IMR-90 (cell line): Measurements from ENCODE around the gene RPS6KA2. TPM values are rescaled to one million over a fixed set of nuclear protein-coding genes. Genes with fewer than 3 reads are reported as not detected.

Source experiments
- ATAC-seq: fragments of 200-7000 bp; cut with Tn5 transposase; 2 replicates; pipeline ENCODE4 v1.9.1; 2020; ENCODE audit warnings: low read depth, mild to moderate bottlenecking, moderate library complexity
- BruUV-seq: library from RNA; stranded (reverse); fragments of 400-500 nt; replicated peaks from 2 replicates; lab custom pipeline; 2021; lab: Mats Ljungman, UMichigan
- CTCF ChIA-PET: fragments of 300-600 bp; formaldehyde crosslinking; extraction: SDS; loops from one replicate; lab custom pipeline; 2021; ENCODE audit warnings: antibody characterized with exemption; lab: Yijun Ruan, JAX
- POLR2A ChIA-PET: fragments of 300-600 bp; sonication (Branson Sonifier 250); formaldehyde crosslinking; loops from one replicate; lab custom pipeline; 2022; ENCODE audit warnings: antibody characterized with exemption; ENCODE audit not compliant: unreplicated experiment; lab: Charles Lee
- DNase-seq: peaks from one replicate; pipeline ENCODE4 v3.0.0; 2013
- H2AFZ ChIP-seq: replicated peaks from 2 replicates; pipeline ENCODE3; 2013; ENCODE audit warnings: low read length, mild to moderate bottlenecking; ENCODE audit not compliant: poor library complexity
- H2AK5ac ChIP-seq: 2 replicates; pipeline ENCODE4 v1.6.1; 2013; ENCODE audit warnings: low read depth, low read length, inconsistent platforms
- H2AK9ac ChIP-seq: replicated peaks from 2 replicates; pipeline ENCODE3; 2013; ENCODE audit warnings: mild to moderate bottlenecking, low read depth, low read length, moderate library complexity; ENCODE audit not compliant: poor library complexity
- H2BK120ac ChIP-seq: 2 replicates; pipeline ENCODE4 v1.6.1; 2013; ENCODE audit warnings: low read depth, low read length, inconsistent platforms
- H2BK15ac ChIP-seq: 3 replicates; pipeline ENCODE4 v1.6.1; 2013; ENCODE audit warnings: low read depth, low read length, inconsistent platforms
- H2BK20ac ChIP-seq: 2 replicates; pipeline ENCODE4 v1.6.1; 2013; ENCODE audit warnings: low read depth, mild to moderate bottlenecking, inconsistent platforms, low read length, moderate library complexity
- H2BK5ac ChIP-seq: 2 replicates; pipeline ENCODE4 v1.6.1; 2013; ENCODE audit warnings: mild to moderate bottlenecking, low read depth, low read length, inconsistent platforms; ENCODE audit not compliant: poor library complexity, severe bottlenecking
- H3K14ac ChIP-seq: replicated peaks from 2 replicates; pipeline ENCODE4 v1.6.1; 2013; ENCODE audit warnings: low read depth, low read length, inconsistent platforms
- H3K18ac ChIP-seq: 2 replicates; pipeline ENCODE4 v1.6.1; 2013; ENCODE audit warnings: low read depth, low read length, control low read depth
- H3K23ac ChIP-seq: 2 replicates; pipeline ENCODE4 v1.6.1; 2013; ENCODE audit warnings: low read depth, low read length, inconsistent platforms
- H3K27ac ChIP-seq: 2 replicates; pipeline ENCODE4 v1.5.1; 2013; ENCODE audit warnings: mild to moderate bottlenecking, control low read depth, low read length; ENCODE audit not compliant: insufficient read depth
- H3K27me3 ChIP-seq: 2 replicates; pipeline ENCODE4 v1.6.1; 2013; ENCODE audit warnings: low read length; ENCODE audit not compliant: control insufficient read depth, insufficient read depth
- H3K36me3 ChIP-seq: 2 replicates; pipeline ENCODE4 v1.6.1; 2013; ENCODE audit warnings: low read length, mixed read lengths; ENCODE audit not compliant: control insufficient read depth, insufficient read depth
- H3K4ac ChIP-seq: 2 replicates; pipeline ENCODE4 v1.6.1; 2013; ENCODE audit warnings: low read depth, low read length, inconsistent platforms
- H3K4me1 ChIP-seq: 2 replicates; pipeline ENCODE4 v1.6.1; 2013; ENCODE audit warnings: low read length, mixed read lengths; ENCODE audit not compliant: control insufficient read depth, insufficient read depth
- H3K4me2 ChIP-seq: 2 replicates; pipeline ENCODE4 v1.6.1; 2013; ENCODE audit warnings: low read depth, mild to moderate bottlenecking, control low read depth, low read length, moderate library complexity
- H3K4me3 ChIP-seq: 2 replicates; pipeline ENCODE4 v1.5.1; 2013; ENCODE audit warnings: low read depth, mild to moderate bottlenecking, control low read depth, low read length, moderate library complexity; ENCODE audit not compliant: insufficient read depth
- H3K56ac ChIP-seq: 2 replicates; pipeline ENCODE4 v1.6.1; 2013; ENCODE audit warnings: low read length, inconsistent platforms; ENCODE audit not compliant: insufficient read depth; ENCODE audit errors: extremely low read depth
- H3K79me1 ChIP-seq, 2 experiments: 2 replicates each; pipeline ENCODE4 v1.6.1; 2013; ENCODE audit warnings: low read length in 2 of 2, inconsistent platforms in 1 of 2, low read depth in 1 of 2
- H3K9ac ChIP-seq: 2 replicates; pipeline ENCODE4 v1.6.1; 2013; ENCODE audit warnings: low read depth, low read length, control low read depth
- H3K9me1 ChIP-seq: 2 replicates; pipeline ENCODE4 v1.6.1; 2013; ENCODE audit warnings: low read length, inconsistent platforms; ENCODE audit not compliant: insufficient read depth
- H3K9me3 ChIP-seq: 2 replicates; pipeline ENCODE4 v1.6.1; 2013; ENCODE audit warnings: low read length; ENCODE audit not compliant: control insufficient read depth, insufficient read depth
- H4K20me1 ChIP-seq: 2 replicates; pipeline ENCODE4 v1.6.1; 2013; ENCODE audit warnings: low read length, inconsistent platforms; ENCODE audit not compliant: insufficient read depth
- H4K5ac ChIP-seq: 2 replicates; pipeline ENCODE4 v1.6.1; 2013; ENCODE audit warnings: mild to moderate bottlenecking, low read depth, low read length, control low read depth
- H4K8ac ChIP-seq, 2 experiments: 2 replicates each; pipeline ENCODE4 v1.6.1; 2013; ENCODE audit warnings: low read depth in 2 of 2, low read length in 2 of 2, control low read depth in 1 of 2, inconsistent platforms in 1 of 2
- H4K91ac ChIP-seq: 2 replicates; pipeline ENCODE4 v1.6.1; 2013; ENCODE audit warnings: low read depth, low read length, inconsistent platforms; ENCODE audit not compliant: insufficient read depth
- BHLHE40 ChIP-seq: fragments of 150-350 bp; IDR thresholded peaks from 2 replicates; pipeline ENCODE4 v1.6.1; 2016; ENCODE audit warnings: mild to moderate bottlenecking, low read depth, low read length
- CEBPB ChIP-seq: IDR thresholded peaks from 2 replicates; pipeline ENCODE4 v1.6.1; 2012; ENCODE audit warnings: low read depth, low read length, improper control_type of control experiment
- CHD1 ChIP-seq: IDR thresholded peaks from 2 replicates; pipeline ENCODE4 v1.6.1; 2012; ENCODE audit warnings: low read depth, low read length, improper control_type of control experiment
- CTCF ChIP-seq: conservative IDR thresholded peaks from 2 replicates; pipeline ENCODE4 v1.5.1; 2012; ENCODE audit warnings: mild to moderate bottlenecking, low read depth, low read length, improper control_type of control experiment
- ELK1 ChIP-seq: fragments of 150-350 bp; IDR thresholded peaks from 2 replicates; pipeline ENCODE4 v1.6.1; 2016; ENCODE audit warnings: low read depth, mild to moderate bottlenecking, low read length, moderate library complexity, borderline replicate concordance
- FOS ChIP-seq: fragments of 150-350 bp; IDR thresholded peaks from 2 replicates; pipeline ENCODE4 v1.6.1; 2016; ENCODE audit warnings: low read depth, low read length
- MAFK ChIP-seq: IDR thresholded peaks from 2 replicates; pipeline ENCODE4 v1.6.1; 2012; ENCODE audit warnings: low read depth, low read length, improper control_type of control experiment
- MAZ ChIP-seq: IDR thresholded peaks from 2 replicates; pipeline ENCODE4 v1.6.1; 2012; ENCODE audit warnings: low read depth, mild to moderate bottlenecking, low read length, improper control_type of control experiment, moderate library complexity, borderline replicate concordance
- MXI1 ChIP-seq: IDR thresholded peaks from 2 replicates; pipeline ENCODE4 v1.6.1; 2012; ENCODE audit warnings: low read depth, mild to moderate bottlenecking, low read length, moderate library complexity, borderline replicate concordance
- NFE2L2 ChIP-seq: fragments of 150-350 bp; IDR thresholded peaks from 2 replicates; pipeline ENCODE4 v1.6.1; 2016; ENCODE audit warnings: low read depth, mild to moderate bottlenecking, low read length
- POLR2A ChIP-seq: IDR thresholded peaks from 2 replicates; pipeline ENCODE4 v1.6.1; 2012; ENCODE audit warnings: mild to moderate bottlenecking, low read depth, low read length
- RAD21 ChIP-seq: IDR thresholded peaks from 2 replicates; pipeline ENCODE4 v1.6.1; 2012; ENCODE audit warnings: low read length, improper control_type of control experiment
- RCOR1 ChIP-seq: IDR thresholded peaks from 2 replicates; pipeline ENCODE4 v1.6.1; 2012; ENCODE audit warnings: mild to moderate bottlenecking, low read length, improper control_type of control experiment; ENCODE audit not compliant: insufficient replicate concordance
- RFX5 ChIP-seq: IDR thresholded peaks from 2 replicates; pipeline ENCODE4 v1.8.0; 2012; ENCODE audit warnings: low read depth, mild to moderate bottlenecking, low read length, moderate library complexity
- WGBS, 2 experiments: methylation state at CpG; one replicate each; pipeline versions ENCODE4 v1.1.5 to v1.1.7; 2013; ENCODE audit warnings: missing lambda C conversion rate in 2 of 2; ENCODE audit not compliant: insufficient read length in 1 of 2; ENCODE audit errors: extremely low coverage in 2 of 2; 5-methylcytosine and 5-hydroxymethylcytosine counted together
- dilution Hi-C: fragments of 300-500 bp; cut with HindIII; formaldehyde crosslinking; loops from one replicate; pipeline ENCODE4 v1.14.3; 2018; ENCODE audit warnings: low sequenced_read_pairs; ENCODE audit not compliant: unreplicated experiment
- in situ Hi-C: fragments of 300-500 bp; cut with MboI; formaldehyde crosslinking; loops from 3 replicates; pipeline ENCODE4 v1.14.3; 2019; ENCODE audit warnings: low sequenced_read_pairs, inconsistent platforms, mixed read lengths
- intact Hi-C: fragments of 100-400 bp; cut with micrococcal nuclease; formaldehyde crosslinking; loops from 2 replicates; pipeline ENCODE4 v1.10.0; 2022
- polyA plus RNA-seq, 3 experiments: library from polyadenylated mRNA; depleted of rRNA; stranded (reverse); fragments of >200 nt; gene quantifications; 2 replicates each; pipeline ENCODE4 v1.2.3, GENCODE V29; 2012; ENCODE audit warnings: low replicate concordance in 1 of 3
- total RNA-seq: library from RNA; depleted of rRNA; stranded (reverse); fragments of >200 nt; gene quantifications from 2 replicates; pipeline ENCODE4 v1.2.3, GENCODE V29; 2012
- TF ChIP-seq, protein P1 (sequence below): fragments of 150-350 bp; IDR thresholded peaks from 2 replicates; pipeline ENCODE4 v1.6.1; 2017; ENCODE audit warnings: mild to moderate bottlenecking, antibody characterized with exemption, low read length, low read depth

RPS6KA2 gene
- total and polyA plus RNA-seq, 2 of the 4 experiments (the other 2 are of a cell fraction) = 26.9 to 31.3 TPM

GRCh38 chr6:166637812-166638572 is 10.9 kb upstream of the RPS6KA2 start:
- no peak overlapping the region for H2AFZ ChIP-seq
- no peak overlapping the region for H3K18ac ChIP-seq
- DNase-seq (no peak), ATAC-seq (no peak)
- H4K8ac ChIP-seq = no peak overlapping the region
- no peak overlapping the region for H3K4me3 ChIP-seq
- in situ Hi-C loops (loop anchor here (25.0 kb wide), 1 partner anchor 349 kb away; the partner anchor contains the start of gene CEP43), intact Hi-C loops (no loop called here), dilution Hi-C loops (no loop called here)
- no peak overlapping the region for H3K4me2 ChIP-seq
- H3K14ac ChIP-seq = no peak overlapping the region
- H2BK120ac ChIP-seq = no peak overlapping the region
- ChIA-PET POLR2A (interaction anchor here (0.6 kb wide), 1 partner anchor 230 kb away, joined by 19 read pairs; no protein-coding TSS in a partner anchor), CTCF (no interaction called here)
- no peaks in the 10 kb centered on the region for H3K36me3 ChIP-seq
- no peaks in the 10 kb centered on the region for H4K20me1 ChIP-seq
- no peak overlapping the region for H3K27ac ChIP-seq
- no peak overlapping the region for H4K5ac ChIP-seq
- no peaks in the 10 kb centered on the region for H3K9me3 ChIP-seq
- no peaks in the 10 kb centered on the region for H3K79me1 ChIP-seq
- H3K4ac ChIP-seq = no peak overlapping the region
- H2BK20ac ChIP-seq = no peak overlapping the region
- H3K4me1 ChIP-seq = no peaks in the 10 kb centered on the region
- no peak overlapping the region for H2AK5ac ChIP-seq
- H4K91ac ChIP-seq = no peak overlapping the region
- no peak overlapping the region for H2BK15ac ChIP-seq
- no peak overlapping the region for H2BK5ac ChIP-seq
- TF ChIP-seq RCOR1 = no peak
- no peak for TF ChIP-seq CHD1
- TF ChIP-seq MXI1 = no peak
- no peak for TF ChIP-seq CEBPB
- TF ChIP-seq, protein P1, sequence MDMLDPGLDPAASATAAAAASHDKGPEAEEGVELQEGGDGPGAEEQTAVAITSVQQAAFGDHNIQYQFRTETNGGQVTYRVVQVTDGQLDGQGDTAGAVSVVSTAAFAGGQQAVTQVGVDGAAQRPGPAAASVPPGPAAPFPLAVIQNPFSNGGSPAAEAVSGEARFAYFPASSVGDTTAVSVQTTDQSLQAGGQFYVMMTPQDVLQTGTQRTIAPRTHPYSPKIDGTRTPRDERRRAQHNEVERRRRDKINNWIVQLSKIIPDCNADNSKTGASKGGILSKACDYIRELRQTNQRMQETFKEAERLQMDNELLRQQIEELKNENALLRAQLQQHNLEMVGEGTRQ = no peak
- TF ChIP-seq POLR2A = no peak
- no peak for TF ChIP-seq NFE2L2
- no peak for TF ChIP-seq RFX5
- TF ChIP-seq MAZ = no peak
- no peak for TF ChIP-seq MAFK
- no peak for TF ChIP-seq BHLHE40
- TF ChIP-seq FOS = no peak
- no peak for TF ChIP-seq CTCF
- TF ChIP-seq ELK1 = no peak
- TF ChIP-seq RAD21 = no peak
- no peak overlapping the region for H2AK9ac ChIP-seq
- no peak overlapping the region for H3K23ac ChIP-seq
- H3K27me3 ChIP-seq = peaks cover 13% of the 10 kb centered on the region; the same call in 1 of the 2 replicates
- BruUV-seq = no TSS peak
- H3K9me1 ChIP-seq = no peaks in the 10 kb centered on the region; the same call in 1 of the 2 replicates
- 91% methylated on average over 13 of the region's 29 CpGs; no CpG with 5 or more reads in 1 of the 2 experiments for WGBS, 2 experiments
- H3K56ac ChIP-seq = no peak overlapping the region
- H3K9ac ChIP-seq = no peak overlapping the region
